Panc1 (cell line): ENCODE measurements around the gene AGBL4. TPM values are rescaled to one million over a fixed set of nuclear protein-coding genes. Genes with fewer than 3 reads are reported as not detected.

ENCODE experiments used
- ATAC-seq: fragments of 200-7000 bp; cut with Tn5 transposase; 2 replicates; pipeline ENCODE4 v1.9.1; 2020; ENCODE audit warnings: mild to moderate bottlenecking, moderate library complexity
- BruUV-seq: library from RNA; stranded (reverse); fragments of 400-500 nt; replicated peaks from 2 replicates; lab custom pipeline; 2021; lab: Mats Ljungman, UMichigan
- CTCF ChIA-PET: fragments of 300-600 bp; sonication (Branson Sonifier 250); formaldehyde crosslinking; loops from one replicate; lab custom pipeline; 2022; ENCODE audit warnings: antibody characterized with exemption; lab: Charles Lee
- POLR2A ChIA-PET: fragments of 300-600 bp; sonication (Branson Sonifier 250); formaldehyde crosslinking; loops from one replicate; lab custom pipeline; 2022; ENCODE audit warnings: antibody characterized with exemption; lab: Charles Lee
- DNase-seq: peaks from one replicate; pipeline ENCODE4 v3.0.0-alpha.2; 2010; ENCODE audit warnings: low read depth, low spot score
- H3K27ac ChIP-seq: 2 replicates; pipeline ENCODE4 v1.5.1; 2011; ENCODE audit warnings: mild to moderate bottlenecking, low read length, inconsistent platforms
- H3K27me3 ChIP-seq: fragments of 200-500 bp; sonication (Bioruptor generic); 2 replicates; pipeline ENCODE4 v1.6.0; 2014; ENCODE audit warnings: low read length, inconsistent platforms; ENCODE audit not compliant: control insufficient read depth, insufficient read depth
- H3K36me3 ChIP-seq: fragments of 200-500 bp; sonication (Bioruptor generic); 2 replicates; pipeline ENCODE4 v1.5.1; 2014; ENCODE audit warnings: inconsistent platforms, mild to moderate bottlenecking, low read length, moderate library complexity; ENCODE audit not compliant: control insufficient read depth, insufficient read depth
- H3K4me1 ChIP-seq: 2 replicates; pipeline ENCODE4 v1.5.1; 2011; ENCODE audit warnings: inconsistent platforms, mild to moderate bottlenecking, low read length, moderate library complexity; ENCODE audit not compliant: control insufficient read depth, insufficient read depth
- H3K4me3 ChIP-seq, 2 experiments: 2 replicates each; pipeline ENCODE4 v1.5.1; 2011 to 2012; ENCODE audit warnings: low read depth in 2 of 2, low read length in 2 of 2, mild to moderate bottlenecking in 2 of 2, inconsistent platforms in 1 of 2, moderate library complexity in 1 of 2
- H3K9me3 ChIP-seq: fragments of 200-500 bp; sonication (Bioruptor generic); 2 replicates; pipeline ENCODE4 v1.5.1; 2014; ENCODE audit warnings: low read depth, mild to moderate bottlenecking, inconsistent platforms, low read length, moderate library complexity; ENCODE audit not compliant: control insufficient read depth, insufficient read depth
- POLR2AphosphoS5 ChIP-seq: IDR thresholded peaks from 2 replicates; pipeline ENCODE4 v1.6.1; 2012; ENCODE audit warnings: mild to moderate bottlenecking, low read depth, low read length, moderate library complexity
- SIN3A ChIP-seq: IDR thresholded peaks from 2 replicates; pipeline ENCODE4 v1.6.1; 2012; ENCODE audit warnings: low read depth, mild to moderate bottlenecking, low read length, moderate library complexity, borderline replicate concordance; ENCODE audit not compliant: insufficient read depth
- TCF7L2 ChIP-seq: IDR thresholded peaks from 2 replicates; pipeline ENCODE4 v1.6.1; 2011; ENCODE audit warnings: mild to moderate bottlenecking, low read depth, low read length, inconsistent platforms
- in situ Hi-C: cut with HindIII; loops from 2 replicates; pipeline ENCODE4 v1.10.0; 2016; ENCODE audit warnings: low sequenced_read_pairs, low pct_unique_long_range_greater_than_20kb
- intact Hi-C: fragments of 100-400 bp; cut with micrococcal nuclease; formaldehyde crosslinking; loops from one replicate; pipeline ENCODE4 v1.10.0; 2022; ENCODE audit not compliant: unreplicated experiment
- total RNA-seq: library from RNA; stranded (reverse); gene quantifications from one replicate; pipeline ENCODE4 v1.2.1, GENCODE V29; 2021; ENCODE audit not compliant: unreplicated experiment
- TF ChIP-seq, protein P1 (sequence below), 2 experiments: IDR thresholded peaks; 2 replicates each; pipeline ENCODE4 v1.6.1; 2011 to 2012; ENCODE audit warnings: low read depth in 2 of 2, control low read depth in 1 of 2, low read length in 1 of 2, mild to moderate bottlenecking in 1 of 2, moderate library complexity in 1 of 2; ENCODE audit not compliant: insufficient read depth in 1 of 2
- TF ChIP-seq, protein P2 (sequence below): fragments of 450-650 bp; IDR thresholded peaks from 2 replicates; pipeline ENCODE4 v1.5.1; 2017; ENCODE audit warnings: mild to moderate bottlenecking

The AGBL4 gene
- total RNA-seq, 1 experiment from 2014 or later, result not detected

DNA sequence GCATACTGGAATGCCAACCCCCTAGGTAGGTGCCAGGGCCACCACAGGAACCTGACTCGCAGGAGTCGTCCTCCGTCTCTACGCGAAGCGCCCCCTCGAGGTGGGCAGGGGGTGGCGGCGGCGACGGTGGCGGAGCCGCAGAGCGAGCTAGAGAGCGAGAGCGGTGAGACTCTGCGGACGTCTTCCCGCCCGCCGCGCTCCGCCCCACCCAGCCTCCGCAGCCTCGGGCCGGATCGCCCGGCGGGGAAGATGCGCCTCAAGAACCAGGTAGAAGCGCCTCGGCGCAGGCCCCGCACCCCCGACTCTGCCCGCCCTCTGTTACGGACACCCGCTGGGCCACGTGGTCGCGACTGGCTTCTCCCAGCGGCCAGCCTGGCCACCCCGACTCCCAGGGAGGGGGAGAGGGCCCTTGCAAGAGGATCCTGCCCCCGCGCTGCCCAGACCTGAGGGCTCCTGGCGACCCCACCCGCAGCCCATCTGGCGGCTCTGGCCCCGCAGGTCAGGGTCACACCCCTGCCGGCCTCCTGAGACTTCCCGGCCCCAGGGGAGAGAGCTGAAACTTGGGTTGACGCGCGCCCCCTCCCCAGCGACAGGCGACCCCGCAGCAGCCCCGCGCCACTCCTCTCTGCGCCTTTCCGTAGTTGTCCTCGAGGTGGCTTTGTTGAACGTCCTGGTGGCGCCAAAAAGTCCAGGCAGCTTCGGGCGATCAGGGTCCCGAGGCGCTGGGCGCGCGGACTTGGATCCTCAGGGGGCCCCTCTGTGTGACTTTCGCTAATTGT is 24.4 kb upstream of the AGBL4 start:
- POLR2A ChIA-PET, result no interaction called here

GRCh38 chr1:50038237-50038809 is 14.6 kb upstream of the AGBL4 start:
- ChIA-PET CTCF (no interaction called here), POLR2A (no interaction called here)
- Histone ChIP-seq H3K36me3 (no peaks in the 10 kb centered on the region), H3K27ac (no peak overlapping the region), H3K4me1 (no peaks in the 10 kb centered on the region), H3K27me3 (no peaks in the 10 kb centered on the region), H3K4me3 (no peak overlapping the region), H3K9me3 (no peaks in the 10 kb centered on the region)
- in situ Hi-C loops, result no loop called here
- TF ChIP-seq SIN3A, result no peak
- TF ChIP-seq TCF7L2, result no peak
- TF ChIP-seq, protein P1, sequence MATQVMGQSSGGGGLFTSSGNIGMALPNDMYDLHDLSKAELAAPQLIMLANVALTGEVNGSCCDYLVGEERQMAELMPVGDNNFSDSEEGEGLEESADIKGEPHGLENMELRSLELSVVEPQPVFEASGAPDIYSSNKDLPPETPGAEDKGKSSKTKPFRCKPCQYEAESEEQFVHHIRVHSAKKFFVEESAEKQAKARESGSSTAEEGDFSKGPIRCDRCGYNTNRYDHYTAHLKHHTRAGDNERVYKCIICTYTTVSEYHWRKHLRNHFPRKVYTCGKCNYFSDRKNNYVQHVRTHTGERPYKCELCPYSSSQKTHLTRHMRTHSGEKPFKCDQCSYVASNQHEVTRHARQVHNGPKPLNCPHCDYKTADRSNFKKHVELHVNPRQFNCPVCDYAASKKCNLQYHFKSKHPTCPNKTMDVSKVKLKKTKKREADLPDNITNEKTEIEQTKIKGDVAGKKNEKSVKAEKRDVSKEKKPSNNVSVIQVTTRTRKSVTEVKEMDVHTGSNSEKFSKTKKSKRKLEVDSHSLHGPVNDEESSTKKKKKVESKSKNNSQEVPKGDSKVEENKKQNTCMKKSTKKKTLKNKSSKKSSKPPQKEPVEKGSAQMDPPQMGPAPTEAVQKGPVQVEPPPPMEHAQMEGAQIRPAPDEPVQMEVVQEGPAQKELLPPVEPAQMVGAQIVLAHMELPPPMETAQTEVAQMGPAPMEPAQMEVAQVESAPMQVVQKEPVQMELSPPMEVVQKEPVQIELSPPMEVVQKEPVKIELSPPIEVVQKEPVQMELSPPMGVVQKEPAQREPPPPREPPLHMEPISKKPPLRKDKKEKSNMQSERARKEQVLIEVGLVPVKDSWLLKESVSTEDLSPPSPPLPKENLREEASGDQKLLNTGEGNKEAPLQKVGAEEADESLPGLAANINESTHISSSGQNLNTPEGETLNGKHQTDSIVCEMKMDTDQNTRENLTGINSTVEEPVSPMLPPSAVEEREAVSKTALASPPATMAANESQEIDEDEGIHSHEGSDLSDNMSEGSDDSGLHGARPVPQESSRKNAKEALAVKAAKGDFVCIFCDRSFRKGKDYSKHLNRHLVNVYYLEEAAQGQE (IDR thresholded peaks at IDR 0.05; ENCODE audit: insufficient read depth in 1 of 2, low read depth in 2 of 2, low read length in 1 of 2), result no peak
- no peak for TF ChIP-seq POLR2AphosphoS5
- TF ChIP-seq, protein P2, sequence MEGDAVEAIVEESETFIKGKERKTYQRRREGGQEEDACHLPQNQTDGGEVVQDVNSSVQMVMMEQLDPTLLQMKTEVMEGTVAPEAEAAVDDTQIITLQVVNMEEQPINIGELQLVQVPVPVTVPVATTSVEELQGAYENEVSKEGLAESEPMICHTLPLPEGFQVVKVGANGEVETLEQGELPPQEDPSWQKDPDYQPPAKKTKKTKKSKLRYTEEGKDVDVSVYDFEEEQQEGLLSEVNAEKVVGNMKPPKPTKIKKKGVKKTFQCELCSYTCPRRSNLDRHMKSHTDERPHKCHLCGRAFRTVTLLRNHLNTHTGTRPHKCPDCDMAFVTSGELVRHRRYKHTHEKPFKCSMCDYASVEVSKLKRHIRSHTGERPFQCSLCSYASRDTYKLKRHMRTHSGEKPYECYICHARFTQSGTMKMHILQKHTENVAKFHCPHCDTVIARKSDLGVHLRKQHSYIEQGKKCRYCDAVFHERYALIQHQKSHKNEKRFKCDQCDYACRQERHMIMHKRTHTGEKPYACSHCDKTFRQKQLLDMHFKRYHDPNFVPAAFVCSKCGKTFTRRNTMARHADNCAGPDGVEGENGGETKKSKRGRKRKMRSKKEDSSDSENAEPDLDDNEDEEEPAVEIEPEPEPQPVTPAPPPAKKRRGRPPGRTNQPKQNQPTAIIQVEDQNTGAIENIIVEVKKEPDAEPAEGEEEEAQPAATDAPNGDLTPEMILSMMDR, result no peak
- intact Hi-C loops, result no loop called here
- DNase-seq, result no peak
- BruUV-seq, result no TSS peak
- no peak for ATAC-seq

More for the DNA sequence above, 24.4 kb upstream of the AGBL4 start:
- CTCF ChIA-PET, result no interaction called here
- no peak for DNase-seq
- H3K4me1 ChIP-seq, result no peaks in the 10 kb centered on the region
- BruUV-seq, result no TSS peak
- H3K36me3 ChIP-seq, result no peaks in the 10 kb centered on the region
- intact Hi-C loops (no loop called here), in situ Hi-C loops (no loop called here)
- no peaks in the 10 kb centered on the region for H3K9me3 ChIP-seq
- H3K27ac ChIP-seq, result no peak overlapping the region
- H3K4me3 ChIP-seq, result no peak overlapping the region; a peak in 1 of 4 replicates
- H3K27me3 ChIP-seq, result no peaks in the 10 kb centered on the region
- no peak for ATAC-seq
- TF ChIP-seq, protein P1 (IDR thresholded peaks at IDR 0.05; ENCODE audit: insufficient read depth in 1 of 2, low read depth in 2 of 2, low read length in 1 of 2), result no peak
- TF ChIP-seq TCF7L2 (no peak), POLR2AphosphoS5 (no peak), SIN3A (no peak)
- TF ChIP-seq, protein P2, result no peak
